Measurements from ENCODE around the gene TCFL5. TPM values are rescaled to one million over a fixed set of nuclear protein-coding genes. Genes with fewer than 3 reads are reported as not detected.

TCFL5 gene
- total RNA-seq, 1 donor from 2014 or later: 17.4 TPM

DNA sequence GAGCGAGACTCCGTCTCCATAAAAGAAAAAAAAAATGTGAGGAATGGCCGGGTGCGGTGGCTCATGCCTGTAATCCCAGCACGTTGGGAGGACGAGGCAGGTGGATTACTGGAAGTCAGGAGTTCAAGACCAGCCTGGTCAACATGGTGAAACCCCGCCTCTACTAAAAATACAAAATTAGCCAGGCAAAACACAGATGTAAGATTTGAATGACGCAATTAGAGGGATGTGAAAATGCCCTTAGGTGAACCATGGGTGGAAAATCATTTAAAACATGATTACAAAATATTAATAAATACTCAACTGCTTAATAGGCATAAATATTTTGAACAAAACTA lies 23.9 kb downstream of the TCFL5 start:
- DNase-seq (ENCODE audit: extremely low read depth, low read depth, low spot score): no peak

DNA sequence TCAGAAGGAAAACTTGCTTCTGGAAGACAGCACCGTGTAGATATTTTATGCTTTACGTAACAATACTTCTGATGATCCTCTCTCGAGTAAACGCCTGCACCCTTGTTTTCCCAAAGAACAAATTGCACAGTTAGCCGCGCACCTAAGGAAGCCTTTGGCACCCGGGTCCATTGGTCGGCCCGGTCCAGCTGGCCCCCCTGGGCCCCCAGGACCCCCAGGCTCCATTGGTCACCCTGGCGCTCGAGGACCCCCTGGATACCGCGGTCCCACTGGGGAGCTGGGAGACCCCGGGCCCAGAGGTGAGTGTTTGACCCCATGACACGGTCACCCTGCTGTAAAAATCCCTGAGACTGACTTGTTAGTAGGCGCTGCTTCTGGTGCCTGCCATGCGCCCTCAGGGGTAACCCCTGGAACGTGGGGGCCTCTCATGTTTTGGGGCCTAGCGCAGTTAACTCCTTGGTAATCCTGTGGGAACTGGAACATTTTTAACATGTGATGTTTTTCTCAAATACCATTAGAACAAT lies 24.6 kb downstream of the TCFL5 start:
- DNase-seq (ENCODE audit: extremely low read depth, low read depth, low spot score): no peak

DNA sequence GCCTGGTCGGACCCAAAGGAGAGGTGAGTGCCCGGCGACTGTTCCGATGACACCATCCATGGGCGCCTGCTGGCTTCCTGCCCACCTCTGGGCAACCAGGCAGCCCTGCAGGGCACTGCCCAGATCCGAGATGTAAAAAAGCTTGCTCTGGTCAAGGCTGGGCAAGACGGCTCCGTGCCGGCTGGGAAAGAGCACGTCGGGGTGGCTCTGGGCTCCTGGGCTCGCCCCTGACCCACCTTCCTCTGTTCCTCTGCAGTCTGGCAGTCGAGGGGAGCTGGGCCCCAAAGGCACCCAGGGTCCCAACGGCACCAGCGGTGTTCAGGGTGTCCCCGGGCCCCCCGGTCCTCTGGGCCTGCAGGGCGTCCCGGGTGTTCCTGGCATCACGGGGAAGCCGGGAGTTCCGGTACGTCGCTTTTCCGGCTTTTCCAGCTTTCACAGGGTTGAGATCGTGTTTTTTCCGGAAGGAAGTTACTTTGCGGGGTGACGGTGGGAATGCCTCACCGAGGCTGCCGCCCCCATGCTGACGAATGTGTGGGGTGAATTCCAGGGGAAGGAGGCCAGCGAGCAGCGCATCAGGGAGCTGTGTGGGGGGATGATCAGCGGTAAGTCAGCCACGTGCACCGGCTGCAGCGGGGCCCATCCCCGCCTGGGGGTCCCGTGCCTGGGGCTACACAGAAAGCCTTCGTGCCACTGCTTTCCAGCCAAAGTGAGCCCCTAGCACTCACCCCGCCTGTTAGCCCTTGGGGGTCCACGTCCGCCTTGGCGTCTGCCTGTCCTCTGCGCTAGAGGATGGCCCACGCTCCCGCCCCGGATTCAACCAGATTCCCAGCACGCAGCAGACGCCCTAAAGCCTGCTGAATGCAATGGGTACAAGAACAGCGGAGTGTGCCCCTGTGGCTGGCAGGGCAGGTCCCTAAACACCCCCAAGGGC lies 25.4 kb downstream of the TCFL5 start:
- no peak for DNase-seq (ENCODE audit: extremely low read depth, low read depth, low spot score)

DNA sequence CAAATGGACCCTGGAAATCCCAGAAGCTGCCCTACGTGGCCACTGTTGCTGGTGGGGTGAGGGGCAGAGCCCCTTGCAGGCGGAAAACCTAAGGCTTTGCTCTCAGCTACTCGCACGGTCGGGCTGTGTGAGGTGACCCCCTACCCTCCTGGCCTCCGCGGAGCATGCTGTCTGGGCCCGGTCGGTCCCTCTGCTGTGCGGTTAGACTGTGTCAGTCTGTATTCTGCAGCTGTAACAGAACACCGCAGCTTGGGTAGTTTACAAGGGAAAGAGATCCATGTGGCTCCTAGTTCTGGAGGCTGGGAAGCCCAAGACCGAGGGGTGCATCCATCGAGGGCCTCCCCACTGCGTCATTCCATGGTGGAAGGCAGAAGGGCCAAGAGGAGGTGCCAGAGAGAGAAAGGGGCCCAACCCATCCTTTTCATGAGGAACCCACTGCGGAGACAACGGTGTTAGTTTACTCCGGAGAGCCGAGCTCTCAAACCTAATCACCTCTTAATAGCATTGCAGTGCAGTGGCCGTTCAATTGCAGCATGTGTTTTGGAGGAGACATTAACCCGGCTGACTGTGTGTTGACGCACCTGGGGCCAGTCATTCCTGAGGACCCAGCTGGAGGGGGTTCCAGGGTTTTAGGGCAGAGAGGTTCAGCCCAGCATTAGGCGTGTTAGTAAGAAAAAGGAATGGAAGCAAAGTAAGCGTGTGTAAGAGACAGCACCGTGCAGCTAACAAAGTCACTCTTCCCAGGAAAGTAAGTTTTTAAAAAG lies 26.5 kb downstream of the TCFL5 start:
- DNase-seq (ENCODE audit: extremely low read depth, low read depth, low spot score): no peak

DNA sequence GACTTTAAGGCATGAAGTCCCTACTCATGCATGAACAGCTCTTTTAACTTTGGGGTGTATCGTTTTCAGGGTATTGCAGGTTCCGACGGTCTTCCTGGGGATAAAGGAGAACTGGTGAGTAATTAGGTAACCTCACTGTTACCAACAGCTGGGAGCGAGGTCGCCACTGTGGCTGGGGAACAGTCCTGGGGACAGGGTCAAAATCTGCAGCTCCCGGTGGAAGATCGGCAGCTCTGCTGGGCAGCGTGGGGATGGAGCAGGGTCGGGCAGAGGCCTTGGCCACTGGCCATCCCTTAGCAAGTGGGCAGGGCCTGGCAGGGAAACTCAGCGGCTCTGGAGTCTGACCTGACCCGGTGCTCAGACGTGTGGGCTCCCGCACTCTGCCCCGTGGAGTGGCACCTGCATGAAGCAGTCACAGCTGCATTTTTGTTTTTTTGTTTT lies 28.7 kb downstream of the TCFL5 start:
- no peak for DNase-seq (ENCODE audit: extremely low read depth, low read depth, low spot score)

DNA sequence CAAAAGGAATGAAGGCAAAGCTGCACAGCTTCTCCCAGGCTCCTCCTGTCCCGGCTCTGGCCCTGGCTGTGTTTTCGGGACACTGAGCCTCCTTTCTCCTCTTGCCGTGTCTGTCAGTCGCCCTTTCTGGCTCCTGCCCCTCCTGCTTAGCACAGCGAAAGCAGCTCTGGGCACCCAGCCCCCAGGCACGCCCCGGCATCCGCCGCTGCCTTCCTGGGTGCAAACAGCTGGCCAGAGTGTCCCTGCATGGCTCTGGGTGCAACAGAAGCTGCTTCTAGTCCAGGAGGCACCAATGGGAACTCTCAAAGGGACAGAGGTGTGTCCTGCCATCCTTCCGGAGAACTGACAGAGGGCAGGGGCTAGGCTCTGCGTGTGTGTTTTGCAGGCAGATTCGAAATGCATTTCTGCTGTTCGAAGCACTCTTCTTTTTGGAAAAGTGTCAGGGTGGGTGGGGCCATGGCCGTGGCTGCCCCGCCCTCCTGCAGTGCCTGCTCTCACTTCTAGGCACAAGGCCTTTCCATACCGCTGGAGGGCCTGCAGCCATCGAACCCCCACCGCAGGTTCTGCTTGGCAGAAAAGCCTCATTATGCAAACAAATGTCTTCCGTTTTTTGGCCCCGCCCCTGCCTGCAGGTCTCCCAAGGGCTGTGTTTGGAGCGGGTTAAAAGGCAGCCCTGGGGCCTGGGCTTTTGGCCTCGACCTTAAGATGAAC lies 29.3 kb downstream of the TCFL5 start:
- no peak for DNase-seq (ENCODE audit: extremely low read depth, low read depth, low spot score)

- no peak for DNase-seq (ENCODE audit: extremely low read depth, low read depth, low spot score)
Observed at GRCh38 chr20:62831854-62832211, 29.8 kb downstream of the TCFL5 start.

DNA sequence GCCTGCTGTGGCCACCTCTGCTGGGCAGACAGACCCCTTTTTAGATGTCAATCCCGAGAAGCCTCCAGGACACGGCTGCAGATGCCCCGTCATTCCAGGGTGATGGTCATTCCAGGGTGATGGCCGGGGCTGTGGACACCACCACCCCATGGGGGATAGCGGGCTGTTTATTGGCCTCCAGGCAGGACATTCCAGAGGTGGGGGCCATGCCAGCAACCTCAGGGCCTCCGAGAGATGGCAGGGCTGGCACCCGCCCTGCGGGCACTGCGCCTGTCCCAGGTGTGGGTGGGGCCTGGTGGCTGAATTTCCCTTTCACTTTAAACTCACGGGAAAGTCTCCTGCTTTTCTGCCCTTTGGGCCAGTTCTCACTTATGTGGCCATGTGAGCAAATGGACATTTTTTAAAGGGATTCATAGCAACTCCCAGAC lies 30.2 kb downstream of the TCFL5 start:
- no peak for DNase-seq (ENCODE audit: extremely low read depth, low read depth, low spot score)

GRCh38 chr20:62830821-62831220 lies 30.8 kb downstream of the TCFL5 start:
- DNase-seq (ENCODE audit: extremely low read depth, low read depth, low spot score): no peak

DNA sequence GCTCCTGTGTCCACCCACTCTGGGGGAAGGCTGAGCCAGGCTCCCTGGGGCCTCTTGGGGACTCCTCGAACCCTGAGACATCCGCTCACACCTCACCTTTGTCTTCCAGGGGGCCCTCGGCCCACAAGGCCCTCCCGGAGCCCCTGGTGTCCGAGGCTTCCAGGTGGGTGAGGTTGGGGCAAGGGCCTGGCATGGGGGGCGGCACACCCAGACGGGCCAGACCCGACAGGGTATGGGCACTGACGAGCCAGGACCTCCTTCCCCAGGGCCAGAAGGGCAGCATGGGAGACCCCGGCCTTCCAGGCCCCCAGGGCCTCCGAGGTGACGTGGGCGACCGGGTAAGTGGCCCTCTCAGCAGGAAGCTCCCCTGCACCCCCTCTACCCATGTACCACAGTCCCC lies 31.4 kb downstream of the TCFL5 start:
- DNase-seq (ENCODE audit: extremely low read depth, low read depth, low spot score): no peak

- DNase-seq (ENCODE audit: extremely low read depth, low read depth, low spot score): no peak
Observed at GRCh38 chr20:62829231-62830230, 32.1 kb downstream of the TCFL5 start.

GRCh38 chr20:62828511-62829230 lies 33.0 kb downstream of the TCFL5 start:
- no peak for DNase-seq (ENCODE audit: extremely low read depth, low read depth, low spot score)

GRCh38 chr20:62828051-62828450 lies 33.6 kb downstream of the TCFL5 start:
- DNase-seq (ENCODE audit: extremely low read depth, low read depth, low spot score): no peak

DNA sequence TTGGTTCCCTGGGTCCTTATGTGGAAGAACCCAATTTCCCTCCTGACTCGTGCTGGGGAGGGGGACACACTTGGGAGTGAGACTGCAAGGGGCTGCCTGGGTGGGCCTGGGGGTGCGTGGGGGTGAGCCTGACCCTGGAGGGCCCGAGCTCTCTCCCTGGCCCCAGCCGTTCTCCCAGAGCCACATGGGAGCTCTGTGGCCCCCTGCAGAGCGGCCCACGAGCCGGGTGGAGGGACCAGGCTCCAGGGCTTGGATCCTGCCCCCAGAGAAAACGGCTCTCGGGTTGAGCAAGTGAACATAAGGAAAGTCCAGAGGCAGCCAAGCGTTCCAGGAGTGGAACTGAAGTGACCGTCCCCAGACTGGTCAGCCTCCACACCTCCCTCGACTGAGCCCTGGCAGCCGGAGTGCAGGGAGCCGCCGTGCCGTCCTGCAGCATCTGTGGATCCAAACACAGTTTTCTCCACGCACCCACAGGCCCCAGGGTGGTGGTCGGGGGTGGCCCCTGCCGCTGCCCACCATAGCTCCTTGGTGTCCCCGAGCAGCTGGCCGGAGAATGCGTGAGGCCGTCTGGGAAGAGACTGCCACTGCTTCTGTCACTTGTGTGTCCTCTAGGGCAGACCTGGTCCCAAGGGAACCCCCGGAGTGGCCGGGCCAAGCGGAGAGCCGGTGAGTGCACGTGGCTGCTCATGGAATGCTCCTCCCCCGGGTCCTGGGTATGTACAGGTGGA lies 34.1 kb downstream of the TCFL5 start:
- DNase-seq (ENCODE audit: extremely low read depth, low read depth, low spot score): no peak

GRCh38 chr20:62826646-62827310 lies 34.8 kb downstream of the TCFL5 start:
- DNase-seq (ENCODE audit: extremely low read depth, low read depth, low spot score): no peak

GRCh38 chr20:62825986-62826645 lies 35.5 kb downstream of the TCFL5 start:
- DNase-seq (ENCODE audit: extremely low read depth, low read depth, low spot score): no peak

DNA sequence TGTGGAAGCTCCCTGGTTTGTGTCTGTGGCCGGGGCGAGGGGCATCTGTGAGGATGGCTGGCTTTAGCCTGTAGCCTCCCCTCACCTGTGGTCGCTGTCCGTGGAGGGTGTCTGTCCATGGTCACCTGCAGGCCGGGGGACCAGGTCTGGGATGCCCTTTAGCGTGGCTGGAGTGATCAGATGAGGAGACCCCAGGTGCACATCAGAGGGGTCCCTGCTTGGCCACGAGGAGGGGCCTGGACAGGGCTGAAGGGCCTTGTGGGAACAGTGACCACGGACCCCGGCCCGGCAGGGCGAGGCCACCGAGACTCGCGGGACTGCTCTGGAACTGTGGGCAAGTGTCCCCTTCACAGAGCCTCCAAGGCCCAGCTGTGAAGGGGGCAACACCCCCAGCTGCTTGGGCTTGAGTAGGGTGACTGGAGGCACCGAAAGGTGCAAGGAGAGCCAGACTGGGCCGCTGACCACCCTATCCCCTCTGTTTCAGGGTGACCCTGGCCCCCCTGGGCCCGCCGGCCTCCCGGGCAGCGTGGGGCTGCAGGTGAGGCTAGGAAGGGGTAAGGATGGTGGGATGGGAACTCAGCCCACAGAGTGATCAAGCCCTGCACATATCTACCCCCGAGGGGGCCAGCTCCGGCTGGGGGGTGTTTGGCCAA lies 36.2 kb downstream of the TCFL5 start:
- no peak for DNase-seq (ENCODE audit: extremely low read depth, low read depth, low spot score)

All from glomerular endothelial cell (primary cell).